ENCODE measurements around the gene DEFB129.

DEFB129 gene

DNA sequence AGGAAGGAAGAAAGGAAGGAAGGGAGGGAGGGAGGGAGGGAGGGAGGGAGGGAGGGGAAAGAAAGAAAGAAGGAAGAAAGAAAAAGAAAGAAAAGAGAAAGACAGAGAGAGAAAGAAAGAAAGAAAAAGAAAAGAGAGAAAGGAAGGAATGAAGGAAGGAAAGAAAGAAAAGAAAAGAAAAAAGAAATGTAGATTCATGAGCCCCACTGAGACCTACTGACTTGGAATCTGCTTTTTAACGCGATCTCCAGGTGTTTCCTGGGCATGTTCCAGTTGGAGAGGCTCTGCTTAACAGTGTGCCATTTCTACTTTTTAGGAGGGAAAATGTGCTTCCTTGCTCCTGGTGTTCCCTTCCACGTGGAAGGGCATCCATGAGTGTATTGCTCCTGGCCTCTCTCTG is 46.8 kb downstream of the DEFB129 start:
- TF ChIP-seq, protein P1, sequence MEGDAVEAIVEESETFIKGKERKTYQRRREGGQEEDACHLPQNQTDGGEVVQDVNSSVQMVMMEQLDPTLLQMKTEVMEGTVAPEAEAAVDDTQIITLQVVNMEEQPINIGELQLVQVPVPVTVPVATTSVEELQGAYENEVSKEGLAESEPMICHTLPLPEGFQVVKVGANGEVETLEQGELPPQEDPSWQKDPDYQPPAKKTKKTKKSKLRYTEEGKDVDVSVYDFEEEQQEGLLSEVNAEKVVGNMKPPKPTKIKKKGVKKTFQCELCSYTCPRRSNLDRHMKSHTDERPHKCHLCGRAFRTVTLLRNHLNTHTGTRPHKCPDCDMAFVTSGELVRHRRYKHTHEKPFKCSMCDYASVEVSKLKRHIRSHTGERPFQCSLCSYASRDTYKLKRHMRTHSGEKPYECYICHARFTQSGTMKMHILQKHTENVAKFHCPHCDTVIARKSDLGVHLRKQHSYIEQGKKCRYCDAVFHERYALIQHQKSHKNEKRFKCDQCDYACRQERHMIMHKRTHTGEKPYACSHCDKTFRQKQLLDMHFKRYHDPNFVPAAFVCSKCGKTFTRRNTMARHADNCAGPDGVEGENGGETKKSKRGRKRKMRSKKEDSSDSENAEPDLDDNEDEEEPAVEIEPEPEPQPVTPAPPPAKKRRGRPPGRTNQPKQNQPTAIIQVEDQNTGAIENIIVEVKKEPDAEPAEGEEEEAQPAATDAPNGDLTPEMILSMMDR (IDR thresholded peaks at IDR 0.05; ENCODE audit: unreplicated experiment in 3 of 3) = no peak
- no peaks in the 10 kb centered on the region for H3K9me3 Mint-ChIP-seq
- H3K36me3 Mint-ChIP-seq (ENCODE audit: low read depth) = peaks cover 69% of the 10 kb centered on the region
- peaks cover 3% of the 10 kb centered on the region for H3K27me3 Mint-ChIP-seq (ENCODE audit: low read depth)
- no peak overlapping the region for H3K27ac Mint-ChIP-seq
- peaks cover 5% of the 10 kb centered on the region for H3K4me1 Mint-ChIP-seq
- no peak overlapping the region for H3K4me3 Mint-ChIP-seq

DNA sequence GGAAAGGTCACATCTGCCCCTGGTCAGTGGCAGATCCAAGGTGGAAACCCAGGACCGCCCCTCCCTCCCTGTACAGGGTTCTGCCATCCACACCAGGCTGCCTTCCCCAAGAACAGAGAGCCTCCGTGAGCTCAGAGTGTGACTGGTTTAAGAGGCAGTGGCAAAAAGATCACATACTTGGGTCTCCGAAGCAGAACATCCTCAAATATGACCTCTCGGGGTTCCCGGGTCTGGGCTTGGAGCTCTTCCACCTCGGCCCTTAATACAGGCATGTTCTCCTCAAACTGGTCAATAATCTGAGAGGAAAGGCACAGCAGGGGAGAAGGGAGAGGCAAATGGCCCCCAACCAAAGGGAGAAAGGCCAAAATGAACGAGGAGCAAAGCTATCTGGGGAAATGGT is 48.7 kb downstream of the DEFB129 start:
- Mint-ChIP-seq H3K36me3 (ENCODE audit: low read depth) (peaks cover 72% of the 10 kb centered on the region), H3K4me3 (no peak overlapping the region)
- TF ChIP-seq, protein P1 (IDR thresholded peaks at IDR 0.05; ENCODE audit: unreplicated experiment in 3 of 3) = no peak

DNA sequence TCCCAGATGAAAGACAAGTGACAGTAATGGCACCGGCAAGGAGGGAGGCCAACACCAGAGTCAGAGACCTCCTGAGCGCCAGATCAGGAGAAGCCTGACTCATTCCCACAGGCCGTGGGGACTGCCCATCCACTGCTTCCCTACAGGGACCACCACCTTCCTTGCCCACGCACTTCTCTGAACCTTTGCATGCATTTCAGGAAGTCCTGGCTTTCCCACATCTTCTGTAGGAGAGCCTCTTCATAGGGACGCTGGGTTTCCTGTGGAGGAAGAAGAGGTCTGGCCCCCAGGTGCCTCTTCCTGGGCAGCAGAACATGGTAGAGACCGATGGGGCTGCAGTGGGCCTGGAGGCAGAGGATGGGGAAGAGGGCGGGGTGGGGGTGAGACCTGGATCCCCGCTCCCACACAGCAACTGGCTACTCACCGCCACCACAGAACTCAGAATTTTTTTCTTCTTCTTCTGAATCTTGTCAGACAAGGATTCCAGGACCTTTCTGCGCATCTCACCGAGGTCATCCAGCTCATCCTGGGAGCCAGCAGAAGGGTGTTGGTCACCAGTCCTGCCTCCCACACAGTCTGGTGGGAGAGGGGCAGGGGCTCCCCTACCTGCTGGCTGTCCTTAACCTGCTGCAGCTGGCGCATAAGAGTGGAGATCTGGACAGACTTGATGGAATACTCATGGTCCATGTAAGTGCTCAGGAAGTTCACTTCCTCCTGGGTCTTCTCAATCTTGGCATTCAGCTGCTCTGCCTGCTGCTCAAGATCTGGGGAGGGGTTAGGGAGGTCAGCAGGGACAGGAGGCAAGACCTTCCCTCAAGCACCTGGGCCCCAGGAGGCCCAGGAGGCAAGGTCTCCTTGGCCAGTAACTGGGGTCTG is 49.8 kb downstream of the DEFB129 start:
- Mint-ChIP-seq H3K36me3 (ENCODE audit: low read depth) (peaks cover 68% of the 10 kb centered on the region), H3K9me3 (no peaks in the 10 kb centered on the region), H3K27ac (no peak overlapping the region), H3K27me3 (ENCODE audit: low read depth) (no peaks in the 10 kb centered on the region), H3K4me3 (no peak overlapping the region), H3K4me1 (peaks cover 5% of the 10 kb centered on the region)
- TF ChIP-seq, protein P1 (IDR thresholded peaks at IDR 0.05; ENCODE audit: unreplicated experiment in 3 of 3) = no peak

More for the DNA sequence above, 48.7 kb downstream of the DEFB129 start:
- Mint-ChIP-seq H3K9me3 (no peaks in the 10 kb centered on the region), H3K4me1 (peaks cover 5% of the 10 kb centered on the region), H3K27ac (no peak overlapping the region), H3K27me3 (ENCODE audit: low read depth) (no peaks in the 10 kb centered on the region)

DNA sequence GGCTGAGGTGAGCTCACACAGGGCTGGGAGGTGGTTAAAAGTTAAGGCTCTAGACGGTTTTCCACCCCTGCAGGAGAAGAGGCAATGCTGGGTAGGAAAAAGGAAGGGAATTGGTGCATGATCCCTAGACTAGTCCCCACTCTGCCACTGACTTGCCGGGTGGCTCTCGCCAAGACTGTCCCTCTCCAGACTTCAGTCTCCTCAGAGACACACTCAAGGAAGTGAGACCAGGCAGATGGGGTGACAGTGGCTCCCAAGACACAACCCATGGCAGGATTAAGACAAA is 50.4 kb downstream of the DEFB129 start:
- peaks cover 69% of the 10 kb centered on the region for H3K36me3 Mint-ChIP-seq (ENCODE audit: low read depth)
- H3K27me3 Mint-ChIP-seq (ENCODE audit: low read depth) = no peaks in the 10 kb centered on the region
- TF ChIP-seq, protein P1 (IDR thresholded peaks at IDR 0.05; ENCODE audit: unreplicated experiment in 3 of 3) = no peak
- H3K4me3 Mint-ChIP-seq = no peak overlapping the region
- peaks cover 5% of the 10 kb centered on the region for H3K4me1 Mint-ChIP-seq
- H3K27ac Mint-ChIP-seq = no peak overlapping the region
- no peaks in the 10 kb centered on the region for H3K9me3 Mint-ChIP-seq

DNA sequence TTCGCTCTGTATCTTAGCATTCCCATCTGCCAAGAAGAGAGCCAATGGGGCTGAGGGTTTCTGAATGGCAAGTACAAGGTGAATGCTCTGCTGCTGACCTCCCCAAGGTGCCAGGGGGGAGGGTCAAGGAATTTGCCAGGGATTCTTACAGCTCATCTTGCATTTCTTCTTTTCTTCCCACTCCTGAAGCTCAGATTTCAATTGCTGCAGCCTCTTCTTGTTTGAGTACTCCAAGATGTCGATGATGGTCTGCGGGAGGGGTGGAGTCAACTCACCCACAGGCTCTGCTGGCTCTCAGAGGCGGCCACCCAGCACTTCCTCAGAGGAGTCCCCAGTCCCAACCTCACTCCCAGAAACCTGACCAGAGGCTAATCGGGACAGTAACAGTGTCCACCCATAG is 51.1 kb downstream of the DEFB129 start:
- Mint-ChIP-seq H3K4me1 (no peaks in the 10 kb centered on the region), H3K4me3 (no peak overlapping the region), H3K9me3 (no peaks in the 10 kb centered on the region), H3K27ac (no peak overlapping the region), H3K36me3 (ENCODE audit: low read depth) (peaks cover 64% of the 10 kb centered on the region), H3K27me3 (ENCODE audit: low read depth) (no peaks in the 10 kb centered on the region)
- TF ChIP-seq, protein P1 (IDR thresholded peaks at IDR 0.05; ENCODE audit: unreplicated experiment in 3 of 3) = no peak

Measured in nephron (organoid).